ENCODE results near the gene ABCG8. TPM values are rescaled to one million over a fixed set of nuclear protein-coding genes. Genes with fewer than 3 reads are reported as not detected.

The ABCG8 gene
- total RNA-seq, 1 experiment from 2014 or later: not detected

- DNase-seq (ENCODE audit: low read depth in 1 of 2, low spot score in 2 of 2): no peak
- no peaks in the 10 kb centered on the region for H3K27me3 ChIP-seq (replicated peaks)
- H3K4me3 ChIP-seq: no peak overlapping the region
- H3K4me1 ChIP-seq (replicated peaks): no peaks in the 10 kb centered on the region
- H3K9me3 ChIP-seq (replicated peaks): no peaks in the 10 kb centered on the region
- H3K27ac ChIP-seq: no peak overlapping the region
- no peaks in the 10 kb centered on the region for H3K36me3 ChIP-seq
Observed at GRCh38 chr2:43812947-43813346, 25.8 kb upstream of the ABCG8 start.

- no peaks in the 10 kb centered on the region for H3K9me3 ChIP-seq (replicated peaks)
- H3K27ac ChIP-seq: no peak overlapping the region
- no peak for DNase-seq (ENCODE audit: low read depth in 1 of 2, low spot score in 2 of 2)
- no peak overlapping the region for H3K4me3 ChIP-seq
- no peaks in the 10 kb centered on the region; the same call in 1 of the 2 replicates for H3K27me3 ChIP-seq (replicated peaks)
- no peaks in the 10 kb centered on the region for H3K4me1 ChIP-seq (replicated peaks)
- H3K36me3 ChIP-seq: no peaks in the 10 kb centered on the region
Observed at GRCh38 chr2:43814711-43815110, 24.1 kb upstream of the ABCG8 start.

GRCh38 chr2:43818761-43819160, 20.0 kb upstream of the ABCG8 start:
- Histone ChIP-seq H3K27ac (no peak overlapping the region), H3K9me3 (replicated peaks) (no peaks in the 10 kb centered on the region)
- DNase-seq (ENCODE audit: low read depth in 1 of 2, low spot score in 2 of 2): no peak

GRCh38 chr2:43819491-43820163, 19.1 kb upstream of the ABCG8 start:
- no peaks in the 10 kb centered on the region for H3K36me3 ChIP-seq
- no peak for DNase-seq (ENCODE audit: low read depth in 1 of 2, low spot score in 2 of 2)
- peaks cover 7% of the 10 kb centered on the region for H3K27me3 ChIP-seq (replicated peaks)
- no peaks in the 10 kb centered on the region for H3K9me3 ChIP-seq (replicated peaks)
- H3K4me3 ChIP-seq: no peak overlapping the region
- no peaks in the 10 kb centered on the region for H3K4me1 ChIP-seq (replicated peaks)
- H3K27ac ChIP-seq: no peak overlapping the region

More at GRCh38 chr2:43818761-43819160, 20.0 kb upstream of the ABCG8 start:
- no peaks in the 10 kb centered on the region for H3K4me1 ChIP-seq (replicated peaks)
- no peak overlapping the region for H3K4me3 ChIP-seq
- no peaks in the 10 kb centered on the region for H3K36me3 ChIP-seq
- H3K27me3 ChIP-seq (replicated peaks): peaks cover 7% of the 10 kb centered on the region

- no peak overlapping the region for H3K4me3 ChIP-seq
- no peak for DNase-seq (ENCODE audit: low read depth in 1 of 2, low spot score in 2 of 2)
- no peaks in the 10 kb centered on the region for H3K36me3 ChIP-seq
- H3K27me3 ChIP-seq (replicated peaks): peaks cover 7% of the 10 kb centered on the region
- H3K9me3 ChIP-seq (replicated peaks): no peaks in the 10 kb centered on the region
- no peaks in the 10 kb centered on the region for H3K4me1 ChIP-seq (replicated peaks)
- H3K27ac ChIP-seq: no peak overlapping the region
Observed at GRCh38 chr2:43822839-43823238, 15.9 kb upstream of the ABCG8 start.

- H3K4me3 ChIP-seq: no peak overlapping the region
- H3K27me3 ChIP-seq (replicated peaks): peaks cover 10% of the 10 kb centered on the region
- no peak for DNase-seq (ENCODE audit: low read depth in 1 of 2, low spot score in 2 of 2)
- no peak overlapping the region for H3K27ac ChIP-seq
- H3K36me3 ChIP-seq: no peaks in the 10 kb centered on the region
- no peaks in the 10 kb centered on the region for H3K9me3 ChIP-seq (replicated peaks)
- no peaks in the 10 kb centered on the region for H3K4me1 ChIP-seq (replicated peaks)
Observed at GRCh38 chr2:43823751-43824150, 15.0 kb upstream of the ABCG8 start.

GRCh38 chr2:43824512-43824911, 14.3 kb upstream of the ABCG8 start:
- no peak for DNase-seq (ENCODE audit: low read depth in 1 of 2, low spot score in 2 of 2)
- Histone ChIP-seq H3K4me1 (replicated peaks) (no peaks in the 10 kb centered on the region), H3K27ac (no peak overlapping the region), H3K9me3 (replicated peaks) (no peaks in the 10 kb centered on the region), H3K36me3 (no peaks in the 10 kb centered on the region), H3K4me3 (no peak overlapping the region), H3K27me3 (replicated peaks) (peaks cover 16% of the 10 kb centered on the region)

GRCh38 chr2:43824951-43825493, 13.7 kb upstream of the ABCG8 start:
- Histone ChIP-seq H3K27me3 (replicated peaks) (peaks cover 21% of the 10 kb centered on the region), H3K27ac (no peak overlapping the region), H3K9me3 (replicated peaks) (no peaks in the 10 kb centered on the region), H3K4me3 (no peak overlapping the region), H3K36me3 (no peaks in the 10 kb centered on the region), H3K4me1 (replicated peaks) (no peaks in the 10 kb centered on the region)
- no peak for DNase-seq (ENCODE audit: low read depth in 1 of 2, low spot score in 2 of 2)

GRCh38 chr2:43825841-43826240, 12.9 kb upstream of the ABCG8 start:
- Histone ChIP-seq H3K9me3 (replicated peaks) (no peaks in the 10 kb centered on the region), H3K4me1 (replicated peaks) (no peaks in the 10 kb centered on the region), H3K36me3 (no peaks in the 10 kb centered on the region), H3K27ac (no peak overlapping the region), H3K4me3 (no peak overlapping the region), H3K27me3 (replicated peaks) (peaks cover 29% of the 10 kb centered on the region)
- no peak for DNase-seq (ENCODE audit: low read depth in 1 of 2, low spot score in 2 of 2)

GRCh38 chr2:43826305-43827250, 12.2 kb upstream of the ABCG8 start:
- no peak for DNase-seq (ENCODE audit: low read depth in 1 of 2, low spot score in 2 of 2)
- Histone ChIP-seq H3K27ac (no peak overlapping the region), H3K4me1 (replicated peaks) (no peaks in the 10 kb centered on the region), H3K9me3 (replicated peaks) (0 out of 2 replicates have a peak, but pooled peaks cover 2% of the 10 kb centered on the region), H3K27me3 (replicated peaks) (peaks cover 35% of the 10 kb centered on the region), H3K4me3 (no peak overlapping the region), H3K36me3 (no peaks in the 10 kb centered on the region)

GRCh38 chr2:43831543-43832294, 7.1 kb upstream of the ABCG8 start:
- DNase-seq (ENCODE audit: low read depth in 1 of 2, low spot score in 2 of 2): no peak
- H3K36me3 ChIP-seq: no peaks in the 10 kb centered on the region
- H3K4me3 ChIP-seq: no peak overlapping the region
- peaks cover 44% of the 10 kb centered on the region for H3K27me3 ChIP-seq (replicated peaks)
- 0 out of 2 replicates have a peak, but pooled peaks cover 2% of the 10 kb centered on the region for H3K9me3 ChIP-seq (replicated peaks)
- no peak overlapping the region for H3K27ac ChIP-seq
- H3K4me1 ChIP-seq (replicated peaks): no peaks in the 10 kb centered on the region

GRCh38 chr2:43832457-43832856, 6.3 kb upstream of the ABCG8 start:
- Histone ChIP-seq H3K9me3 (replicated peaks) (0 out of 2 replicates have a peak, but pooled peaks cover 2% of the 10 kb centered on the region), H3K27me3 (replicated peaks) (peaks cover 44% of the 10 kb centered on the region), H3K4me3 (no peak overlapping the region), H3K36me3 (no peaks in the 10 kb centered on the region), H3K4me1 (replicated peaks) (no peaks in the 10 kb centered on the region), H3K27ac (no peak overlapping the region)
- no peak for DNase-seq (ENCODE audit: low read depth in 1 of 2, low spot score in 2 of 2)

GRCh38 chr2:43837033-43837432, 1.7 kb upstream of the ABCG8 start:
- Histone ChIP-seq H3K4me3 (no peak overlapping the region), H3K36me3 (no peaks in the 10 kb centered on the region), H3K27ac (no peak overlapping the region), H3K4me1 (replicated peaks) (no peaks in the 10 kb centered on the region), H3K9me3 (replicated peaks) (no peaks in the 10 kb centered on the region), H3K27me3 (replicated peaks) (peaks cover 13% of the 10 kb centered on the region)
- no peak for DNase-seq (ENCODE audit: low read depth in 1 of 2, low spot score in 2 of 2)

Data from SJSA1 (cell line).